ENCODE measurements around the gene CENPP.

DNA sequence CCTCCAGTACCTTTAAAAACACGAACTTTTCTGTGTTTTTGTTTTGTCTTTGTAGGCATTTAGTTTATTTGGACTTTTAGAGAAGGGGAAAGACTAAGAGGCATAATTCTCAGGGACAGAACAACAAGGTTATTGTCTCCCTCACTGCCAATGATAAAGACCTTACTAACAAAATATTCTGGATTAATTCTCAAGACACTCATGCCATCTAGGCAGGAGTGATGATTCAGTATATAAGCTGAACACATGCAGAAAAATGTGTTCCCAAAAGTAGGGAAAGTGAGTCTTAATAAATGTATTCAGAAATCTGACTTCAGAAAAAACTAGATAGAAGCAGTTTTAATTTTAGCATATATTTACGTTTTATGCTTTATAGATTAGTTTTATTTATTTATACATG is 173.9 kb downstream of the CENPP start:
- TF ChIP-seq GATA2 (IDR thresholded peaks at IDR 0.05; ENCODE audit: low read depth, low read length), result no peak
- TF ChIP-seq GATA3 (IDR thresholded peaks at IDR 0.05; ENCODE audit: low read depth, low read length), result no peak

Measured in SH-SY5Y (cell line).